ENCODE data around the gene AIF1.

DNA sequence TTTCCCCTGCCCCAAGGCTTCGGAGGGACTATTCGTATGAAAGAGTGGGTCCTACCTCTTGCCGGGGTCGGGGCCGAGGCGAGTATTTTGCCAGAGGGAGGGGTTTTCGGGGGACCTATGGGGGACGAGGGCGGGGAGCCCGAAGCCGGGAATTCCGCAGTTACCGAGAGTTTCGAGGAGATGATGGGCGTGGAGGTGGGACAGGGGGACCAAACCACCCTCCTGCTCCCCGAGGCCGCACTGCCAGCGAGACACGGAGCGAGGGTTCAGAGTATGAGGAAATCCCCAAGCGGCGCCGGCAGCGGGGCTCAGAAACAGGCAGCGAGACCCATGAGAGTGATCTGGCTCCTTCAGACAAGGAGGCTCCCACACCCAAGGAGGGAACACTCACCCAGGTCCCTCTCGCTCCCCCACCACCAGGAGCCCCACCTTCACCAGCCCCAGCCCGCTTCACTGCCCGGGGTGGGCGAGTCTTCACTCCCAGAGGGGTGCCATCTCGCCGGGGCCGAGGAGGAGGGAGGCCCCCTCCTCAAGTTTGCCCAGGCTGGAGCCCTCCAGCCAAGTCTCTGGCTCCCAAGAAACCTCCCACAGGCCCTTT, 16.7 kb downstream of the AIF1 start:
- TF ChIP-seq, protein P1, sequence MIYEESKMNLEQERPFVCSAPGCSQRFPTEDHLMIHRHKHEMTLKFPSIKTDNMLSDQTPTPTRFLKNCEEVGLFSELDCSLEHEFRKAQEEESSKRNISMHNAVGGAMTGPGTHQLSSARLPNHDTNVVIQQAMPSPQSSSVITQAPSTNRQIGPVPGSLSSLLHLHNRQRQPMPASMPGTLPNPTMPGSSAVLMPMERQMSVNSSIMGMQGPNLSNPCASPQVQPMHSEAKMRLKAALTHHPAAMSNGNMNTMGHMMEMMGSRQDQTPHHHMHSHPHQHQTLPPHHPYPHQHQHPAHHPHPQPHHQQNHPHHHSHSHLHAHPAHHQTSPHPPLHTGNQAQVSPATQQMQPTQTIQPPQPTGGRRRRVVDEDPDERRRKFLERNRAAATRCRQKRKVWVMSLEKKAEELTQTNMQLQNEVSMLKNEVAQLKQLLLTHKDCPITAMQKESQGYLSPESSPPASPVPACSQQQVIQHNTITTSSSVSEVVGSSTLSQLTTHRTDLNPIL (CRISPR knock-in tag; IDR thresholded peaks at IDR 0.05; ENCODE audit: low read depth) = no peak
- TF ChIP-seq TCF4 (CRISPR knock-in tag; IDR thresholded peaks at IDR 0.05; ENCODE audit: borderline replicate concordance) = no peak
- no peak for TF ChIP-seq OSR1 (CRISPR knock-in tag; IDR thresholded peaks at IDR 0.05)
- TF ChIP-seq, protein P2, sequence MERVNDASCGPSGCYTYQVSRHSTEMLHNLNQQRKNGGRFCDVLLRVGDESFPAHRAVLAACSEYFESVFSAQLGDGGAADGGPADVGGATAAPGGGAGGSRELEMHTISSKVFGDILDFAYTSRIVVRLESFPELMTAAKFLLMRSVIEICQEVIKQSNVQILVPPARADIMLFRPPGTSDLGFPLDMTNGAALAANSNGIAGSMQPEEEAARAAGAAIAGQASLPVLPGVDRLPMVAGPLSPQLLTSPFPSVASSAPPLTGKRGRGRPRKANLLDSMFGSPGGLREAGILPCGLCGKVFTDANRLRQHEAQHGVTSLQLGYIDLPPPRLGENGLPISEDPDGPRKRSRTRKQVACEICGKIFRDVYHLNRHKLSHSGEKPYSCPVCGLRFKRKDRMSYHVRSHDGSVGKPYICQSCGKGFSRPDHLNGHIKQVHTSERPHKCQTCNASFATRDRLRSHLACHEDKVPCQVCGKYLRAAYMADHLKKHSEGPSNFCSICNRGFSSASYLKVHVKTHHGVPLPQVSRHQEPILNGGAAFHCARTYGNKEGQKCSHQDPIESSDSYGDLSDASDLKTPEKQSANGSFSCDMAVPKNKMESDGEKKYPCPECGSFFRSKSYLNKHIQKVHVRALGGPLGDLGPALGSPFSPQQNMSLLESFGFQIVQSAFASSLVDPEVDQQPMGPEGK (CRISPR knock-in tag; IDR thresholded peaks at IDR 0.05; ENCODE audit: borderline replicate concordance) = no peak
- TF ChIP-seq TOX (CRISPR knock-in tag; IDR thresholded peaks at IDR 0.05; ENCODE audit: borderline replicate concordance) = no peak
- no peak for TF ChIP-seq ZFP3 (CRISPR knock-in tag; IDR thresholded peaks at IDR 0.05)
- TF ChIP-seq ZFP30 (CRISPR knock-in tag; IDR thresholded peaks at IDR 0.05) = no peak

Data from SK-N-SH treated with all-trans-retinoic acid at 6 μM for 48 hours (cell line).